ENCODE measurements around the gene MAU2. TPM values are rescaled to one million over a fixed set of nuclear protein-coding genes. Genes with fewer than 3 reads are reported as not detected.

The MAU2 gene
- total RNA-seq, 1 donor from 2014 or later, result 35.0 TPM

DNA sequence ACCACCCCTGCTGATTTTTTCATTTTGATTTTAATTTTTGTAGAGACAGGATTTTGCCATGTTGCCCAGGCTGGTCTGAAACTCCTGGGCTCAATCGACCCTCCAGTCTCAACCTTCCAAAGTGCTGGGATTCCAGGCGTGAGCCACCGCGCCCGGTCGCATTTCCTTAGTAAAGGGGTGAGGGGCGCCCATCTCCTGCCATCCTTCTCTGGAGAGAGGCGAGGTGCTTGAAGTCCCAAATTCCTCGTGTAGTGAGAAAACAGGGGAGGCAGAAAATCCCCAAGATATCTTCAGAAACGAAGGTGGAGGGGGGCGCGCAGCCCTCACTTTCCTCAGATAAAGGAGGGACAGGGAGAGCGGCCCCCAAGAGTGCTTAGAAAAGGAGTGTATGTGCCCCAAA lies 63.9 kb downstream of the MAU2 start:
- peak overlapping the region; percentile 26 for H3K4me3 ChIP-seq
- no peak overlapping the region for H3K27ac Mint-ChIP-seq
- TF ChIP-seq, protein P1, sequence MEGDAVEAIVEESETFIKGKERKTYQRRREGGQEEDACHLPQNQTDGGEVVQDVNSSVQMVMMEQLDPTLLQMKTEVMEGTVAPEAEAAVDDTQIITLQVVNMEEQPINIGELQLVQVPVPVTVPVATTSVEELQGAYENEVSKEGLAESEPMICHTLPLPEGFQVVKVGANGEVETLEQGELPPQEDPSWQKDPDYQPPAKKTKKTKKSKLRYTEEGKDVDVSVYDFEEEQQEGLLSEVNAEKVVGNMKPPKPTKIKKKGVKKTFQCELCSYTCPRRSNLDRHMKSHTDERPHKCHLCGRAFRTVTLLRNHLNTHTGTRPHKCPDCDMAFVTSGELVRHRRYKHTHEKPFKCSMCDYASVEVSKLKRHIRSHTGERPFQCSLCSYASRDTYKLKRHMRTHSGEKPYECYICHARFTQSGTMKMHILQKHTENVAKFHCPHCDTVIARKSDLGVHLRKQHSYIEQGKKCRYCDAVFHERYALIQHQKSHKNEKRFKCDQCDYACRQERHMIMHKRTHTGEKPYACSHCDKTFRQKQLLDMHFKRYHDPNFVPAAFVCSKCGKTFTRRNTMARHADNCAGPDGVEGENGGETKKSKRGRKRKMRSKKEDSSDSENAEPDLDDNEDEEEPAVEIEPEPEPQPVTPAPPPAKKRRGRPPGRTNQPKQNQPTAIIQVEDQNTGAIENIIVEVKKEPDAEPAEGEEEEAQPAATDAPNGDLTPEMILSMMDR (IDR thresholded peaks at IDR 0.05), result no peak
- TF ChIP-seq EZH2 (IDR thresholded peaks at IDR 0.05), result no peak
- TF ChIP-seq EZH2phosphoT487 (IDR thresholded peaks at IDR 0.05), result no peak
- peaks cover 2% of the 10 kb centered on the region for H3K36me3 Mint-ChIP-seq
- DNase-seq (ENCODE audit: low spot score), result no peak
- no peaks in the 10 kb centered on the region for H3K4me1 ChIP-seq
- peaks cover 8% of the 10 kb centered on the region for H3F3A ChIP-seq (ENCODE audit: low read depth)
- H3K9ac ChIP-seq, result no peak overlapping the region
- peaks cover 11% of the 10 kb centered on the region for H4K20me1 ChIP-seq (ENCODE audit: low read depth)
- H3K4me1 Mint-ChIP-seq, result peaks cover 22% of the 10 kb centered on the region
- H3K27ac ChIP-seq, result no peak overlapping the region
- H3K27me3 Mint-ChIP-seq (ENCODE audit: insufficient read depth, low read depth), result peaks cover 2% of the 10 kb centered on the region
- H3K9me3 Mint-ChIP-seq, result peaks cover 3% of the 10 kb centered on the region
- peak overlapping the region; percentile 89 for H3K4me3 Mint-ChIP-seq
- H2AFZ ChIP-seq (replicated peaks), result no peak overlapping the region
- peaks cover 16% of the 10 kb centered on the region for H3K79me2 ChIP-seq (ENCODE audit: low read depth)
- no peaks in the 10 kb centered on the region for H3K9me3 ChIP-seq (ENCODE audit: low read depth)
- no peaks in the 10 kb centered on the region for H3K36me3 ChIP-seq
- peaks cover 11% of the 10 kb centered on the region for H3K27me3 ChIP-seq
- H3K4me2 ChIP-seq, result peak overlapping the region; percentile 60

DNA sequence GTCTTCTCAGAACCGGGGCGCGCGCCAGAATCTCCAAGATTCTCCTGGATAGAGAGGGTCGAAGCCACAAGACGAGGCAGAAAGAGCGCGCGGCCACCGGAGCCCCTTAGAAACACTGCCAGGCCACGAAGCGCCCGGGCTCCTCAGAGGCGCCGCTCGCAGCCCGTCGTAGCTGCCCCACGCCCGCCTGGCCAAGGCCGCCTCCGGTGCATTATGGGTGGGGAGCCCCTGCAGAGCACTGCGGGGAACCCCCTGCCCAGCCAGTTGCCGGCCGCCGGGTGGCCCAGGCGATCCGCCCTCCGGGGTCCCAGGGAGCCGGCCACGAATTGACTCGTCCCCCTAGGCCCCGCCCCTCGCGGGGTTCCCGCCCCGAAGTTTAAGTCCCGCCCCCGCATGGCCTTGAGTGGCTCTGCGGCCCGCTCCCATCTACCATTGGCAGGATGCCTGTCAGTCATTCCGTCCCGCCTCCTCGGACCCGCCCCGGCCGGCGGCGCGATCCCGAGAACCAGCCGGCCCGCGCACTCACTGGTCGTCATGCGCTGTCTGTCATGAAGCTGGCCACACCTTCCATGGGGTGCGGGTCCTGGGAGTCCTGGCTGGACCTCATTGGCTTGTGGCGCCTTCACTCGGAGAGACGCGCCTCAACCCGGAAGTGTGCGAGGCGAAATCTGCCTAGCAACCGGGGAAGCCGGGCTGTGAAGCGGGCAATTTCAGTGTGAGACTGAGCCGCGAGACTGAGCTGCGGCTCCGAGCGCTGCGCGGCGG lies 64.7 kb downstream of the MAU2 start:
- H3K9ac ChIP-seq, result no peak overlapping the region
- H3K27me3 Mint-ChIP-seq (ENCODE audit: insufficient read depth, low read depth), result peaks cover 2% of the 10 kb centered on the region
- no peak for TF ChIP-seq EZH2 (IDR thresholded peaks at IDR 0.05)
- TF ChIP-seq, protein P1 (IDR thresholded peaks at IDR 0.05), result no peak
- no peak for TF ChIP-seq EZH2phosphoT487 (IDR thresholded peaks at IDR 0.05)
- no peak overlapping the region for H3K27ac ChIP-seq
- peaks cover 17% of the 10 kb centered on the region for H4K20me1 ChIP-seq (ENCODE audit: low read depth)
- H3F3A ChIP-seq (ENCODE audit: low read depth), result peaks cover 12% of the 10 kb centered on the region
- H3K4me1 ChIP-seq, result no peaks in the 10 kb centered on the region
- H3K36me3 Mint-ChIP-seq, result peaks cover 2% of the 10 kb centered on the region
- H3K4me1 Mint-ChIP-seq, result peaks cover 25% of the 10 kb centered on the region
- peak overlapping the region; percentile 80 for H3K4me3 ChIP-seq
- peaks cover 11% of the 10 kb centered on the region for H3K27me3 ChIP-seq
- peaks cover 3% of the 10 kb centered on the region for H3K9me3 Mint-ChIP-seq
- peak overlapping the region; percentile 60 for H3K4me2 ChIP-seq
- H3K36me3 ChIP-seq, result no peaks in the 10 kb centered on the region
- peak overlapping the region; percentile 38 for H2AFZ ChIP-seq (replicated peaks)
- H3K27ac Mint-ChIP-seq, result no peak overlapping the region
- H3K4me3 Mint-ChIP-seq, result peak overlapping the region; percentile 89
- DNase-seq (ENCODE audit: low spot score), result peak; percentile 100
- H3K9me3 ChIP-seq (ENCODE audit: low read depth), result no peaks in the 10 kb centered on the region
- peaks cover 21% of the 10 kb centered on the region for H3K79me2 ChIP-seq (ENCODE audit: low read depth)

DNA sequence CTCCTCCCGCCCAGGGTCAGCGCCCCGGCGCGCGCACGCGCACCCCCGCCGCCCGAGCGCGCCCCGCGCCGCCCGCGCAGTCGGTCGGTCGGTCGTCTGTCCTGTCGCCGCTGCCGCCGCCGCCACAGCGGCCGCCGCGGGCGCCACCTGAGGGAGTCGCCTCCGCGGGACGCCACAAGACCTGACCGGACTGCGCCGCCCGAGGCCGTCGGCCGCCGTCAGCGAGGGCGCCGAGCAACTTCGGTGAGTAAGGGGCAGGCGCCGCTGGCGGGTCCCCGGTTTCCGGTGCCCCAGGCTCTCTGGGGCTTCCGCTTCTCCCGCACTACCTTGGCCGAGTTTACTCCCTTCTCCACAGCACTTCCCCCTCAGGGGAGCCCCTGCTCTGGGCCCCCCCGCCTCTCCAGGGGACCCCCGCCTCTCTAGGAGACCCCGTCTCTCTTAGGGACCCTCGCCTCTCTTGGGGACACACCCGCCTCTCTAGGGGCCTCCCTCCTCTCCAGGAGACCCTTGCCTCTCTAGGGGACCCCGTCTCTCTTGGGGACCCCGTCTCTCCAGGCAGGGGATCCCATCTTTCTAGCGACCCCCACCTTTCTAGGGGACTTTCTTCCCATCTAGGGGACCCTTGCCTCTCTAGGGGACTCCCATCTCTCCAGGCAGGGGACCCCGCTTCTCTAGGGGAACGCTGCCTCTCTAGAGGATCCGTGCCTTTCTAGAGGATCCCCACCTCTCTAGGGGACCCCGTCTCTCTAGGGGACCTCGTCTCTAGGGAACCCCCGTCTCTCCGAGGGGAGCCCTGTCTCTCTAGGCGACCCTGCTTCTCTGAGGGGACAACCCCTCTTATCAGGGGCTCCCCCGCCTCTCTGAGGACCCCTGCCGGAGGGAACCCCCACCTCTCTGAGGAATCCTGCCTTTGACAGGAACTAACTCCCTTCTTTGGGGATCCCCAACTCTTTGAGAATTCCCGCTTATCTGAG lies 65.6 kb downstream of the MAU2 start:
- peak overlapping the region; percentile 80 for H3K4me3 ChIP-seq
- peaks cover 17% of the 10 kb centered on the region for H3F3A ChIP-seq (ENCODE audit: low read depth)
- H3K36me3 ChIP-seq, result no peaks in the 10 kb centered on the region
- peak overlapping the region; percentile 84 for H3K27ac ChIP-seq
- peaks cover 11% of the 10 kb centered on the region for H3K27me3 ChIP-seq
- peak overlapping the region; percentile 82 for H3K9ac ChIP-seq
- peak overlapping the region; percentile 95 for H3K4me2 ChIP-seq
- H3K9me3 ChIP-seq (ENCODE audit: low read depth), result no peaks in the 10 kb centered on the region
- peaks cover 2% of the 10 kb centered on the region for H3K36me3 Mint-ChIP-seq
- DNase-seq (ENCODE audit: low spot score), result no peak
- peak overlapping the region; percentile 92 for H3K4me3 Mint-ChIP-seq
- H3K27me3 Mint-ChIP-seq (ENCODE audit: insufficient read depth, low read depth), result peaks cover 2% of the 10 kb centered on the region
- TF ChIP-seq, protein P1 (IDR thresholded peaks at IDR 0.05), result peak; percentile 11
- TF ChIP-seq EZH2 (IDR thresholded peaks at IDR 0.05), result no peak
- peaks cover 27% of the 10 kb centered on the region for H3K4me1 Mint-ChIP-seq
- H3K9me3 Mint-ChIP-seq, result peaks cover 3% of the 10 kb centered on the region
- peak overlapping the region; percentile 47 for H2AFZ ChIP-seq (replicated peaks)
- peak overlapping the region; percentile 42 for H3K27ac Mint-ChIP-seq
- peaks cover 25% of the 10 kb centered on the region for H4K20me1 ChIP-seq (ENCODE audit: low read depth)
- H3K79me2 ChIP-seq (ENCODE audit: low read depth), result peaks cover 29% of the 10 kb centered on the region
- peaks cover 6% of the 10 kb centered on the region for H3K4me1 ChIP-seq

Measured in neural progenitor cell (in vitro differentiated cells).